Hematopoietic multipotent progenitor cell treated with erythropoietin and hydrocortisone succinate and interleukin-3 and kit ligand, for 17 days (in vitro differentiated cells): Measurements from ENCODE around the gene DRG1.
"Not testable (repeated sequence)": the region's sequence is repeated elsewhere in the genome, so short reads cannot be mapped to it uniquely, and the experiment has no call there.

Experiments
- DNase-seq: peaks from one replicate; pipeline ENCODE4 v3.0.0-alpha.2; 2015; ENCODE audit warnings: low spot score

The DRG1 gene

GRCh38 chr22:31399211-31400022 lies at the start of gene DRG1:
DRG1 (plus strand) TSS chr22:31399604; CDS start chr22:31399684, 80 bp downstream.
- DNase-seq: peak; percentile 85

- DNase-seq: no peak
These were observed 49.4 kb upstream of the DRG1 start for GRCh38 chr22:31349960-31350359.

GRCh38 chr22:31350410-31350863 lies 49.0 kb upstream of the DRG1 start:
- DNase-seq: no peak

GRCh38 chr22:31354515-31354914 lies 44.9 kb upstream of the DRG1 start:
- no peak for DNase-seq

GRCh38 chr22:31360029-31360428 lies 39.4 kb upstream of the DRG1 start:
- no peak for DNase-seq

GRCh38 chr22:31361743-31362142 lies 37.7 kb upstream of the DRG1 start:
- DNase-seq: no peak

GRCh38 chr22:31363885-31364465 lies 35.4 kb upstream of the DRG1 start:
- no peak for DNase-seq

GRCh38 chr22:31367426-31367825 lies 32.0 kb upstream of the DRG1 start:
- no peak for DNase-seq

- DNase-seq: no peak
These were observed 21.8 kb upstream of the DRG1 start for GRCh38 chr22:31377612-31378011.

GRCh38 chr22:31378123-31378522 lies 21.3 kb upstream of the DRG1 start:
- DNase-seq: no peak

- DNase-seq: not testable (repeated sequence)
These were observed 20.8 kb upstream of the DRG1 start for GRCh38 chr22:31378651-31379050.

GRCh38 chr22:31393893-31394292 lies 5.5 kb upstream of the DRG1 start:
- no peak for DNase-seq

GRCh38 chr22:31394326-31394725 lies 5.1 kb upstream of the DRG1 start:
- DNase-seq: no peak

- no peak for DNase-seq
These were observed 1.2 kb upstream of the DRG1 start for GRCh38 chr22:31398231-31398630.

- no peak for DNase-seq
These were observed 606 bp downstream of the DRG1 start for GRCh38 chr22:31400023-31400397.

- DNase-seq: not testable (repeated sequence)
These were observed 2.9 kb downstream of the DRG1 start for GRCh38 chr22:31402350-31402749.

GRCh38 chr22:31425331-31426050 lies 26.1 kb downstream of the DRG1 start:
- DNase-seq: no peak

- no peak for DNase-seq
These were observed 32.5 kb downstream of the DRG1 start for GRCh38 chr22:31431950-31432349.

GRCh38 chr22:31436132-31436531 lies 36.7 kb downstream of the DRG1 start:
- no peak for DNase-seq

- no peak for DNase-seq
These were observed 40.4 kb downstream of the DRG1 start for GRCh38 chr22:31439808-31440207.

GRCh38 chr22:31440681-31441080 lies 41.3 kb downstream of the DRG1 start:
- no peak for DNase-seq

- no peak for DNase-seq
These were observed 42.2 kb downstream of the DRG1 start for GRCh38 chr22:31441652-31442051.
